ENCODE data around the gene FARP1.

The FARP1 gene

GRCh38 chr13:98289339-98289945, 146.5 kb downstream of the FARP1 start:
- CTCF ChIA-PET = no interaction called here
- no peaks in the 10 kb centered on the region for H3K4me1 Mint-ChIP-seq
- DNase-seq = no peak
- no peak overlapping the region for H3K4me3 Mint-ChIP-seq
- no peaks in the 10 kb centered on the region for H3K27me3 Mint-ChIP-seq
- H3K27ac Mint-ChIP-seq = no peak overlapping the region
- no peaks in the 10 kb centered on the region for H3K9me3 Mint-ChIP-seq
- H3K36me3 Mint-ChIP-seq = no peaks in the 10 kb centered on the region

DNA sequence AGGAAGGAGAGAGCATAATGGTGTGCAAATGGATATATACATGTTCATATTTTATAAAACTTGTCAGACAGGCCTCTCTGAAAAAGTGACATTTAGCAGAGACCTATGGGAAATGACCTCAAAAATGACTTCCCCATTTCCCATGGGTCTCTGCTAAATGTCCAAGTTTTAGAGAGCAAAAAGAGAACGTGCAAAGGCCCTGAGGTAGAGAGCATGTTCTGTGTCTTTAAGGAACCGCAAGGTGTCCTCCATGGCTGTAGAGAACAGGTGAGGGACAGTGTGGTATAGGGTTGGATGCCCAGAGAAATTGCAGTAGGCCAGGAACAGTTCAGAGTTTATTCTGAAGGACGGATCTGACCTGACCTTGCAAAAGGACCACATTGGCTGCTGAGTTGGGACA, 147.4 kb downstream of the FARP1 start:
- H3K36me3 Mint-ChIP-seq = no peaks in the 10 kb centered on the region
- CTCF ChIA-PET = no interaction called here

DNA sequence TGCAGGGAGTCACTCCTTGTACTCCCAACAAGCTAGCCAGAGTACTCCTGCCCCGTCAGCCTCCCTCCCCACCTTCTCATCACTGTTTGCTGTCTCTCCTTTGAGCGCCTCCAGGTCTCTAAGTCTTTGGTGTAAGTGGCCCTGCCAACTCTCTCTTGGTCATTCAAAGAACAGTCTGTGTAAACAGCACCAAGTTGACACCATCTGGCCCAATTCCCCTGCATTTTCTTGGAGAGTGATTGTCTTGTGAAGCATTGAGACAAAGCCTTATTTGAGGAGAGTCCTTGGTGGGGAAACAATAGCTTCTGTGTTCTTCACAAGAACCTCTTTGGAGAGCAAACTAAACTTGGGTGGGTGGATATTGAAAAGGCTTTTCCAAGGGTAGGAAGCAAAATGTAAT, 148.8 kb downstream of the FARP1 start:
- H3K9me3 Mint-ChIP-seq = no peaks in the 10 kb centered on the region

More for the DNA sequence above, 147.4 kb downstream of the FARP1 start:
- no peaks in the 10 kb centered on the region for H3K27me3 Mint-ChIP-seq
- no peak for DNase-seq
- no peaks in the 10 kb centered on the region for H3K9me3 Mint-ChIP-seq
- no peaks in the 10 kb centered on the region for H3K4me1 Mint-ChIP-seq
- no peak overlapping the region for H3K27ac Mint-ChIP-seq
- no peak overlapping the region for H3K4me3 Mint-ChIP-seq

GRCh38 chr13:98293103-98293502, 150.2 kb downstream of the FARP1 start:
- no peak overlapping the region for H3K27ac Mint-ChIP-seq
- DNase-seq = no peak
- no peaks in the 10 kb centered on the region for H3K9me3 Mint-ChIP-seq
- no peaks in the 10 kb centered on the region for H3K4me1 Mint-ChIP-seq
- no peak overlapping the region for H3K4me3 Mint-ChIP-seq
- H3K36me3 Mint-ChIP-seq = no peaks in the 10 kb centered on the region
- CTCF ChIA-PET = interaction anchor here (1.2 kb wide), 1 partner anchor 360 kb away, joined by 3 read pairs; no protein-coding TSS in a partner anchor
- H3K27me3 Mint-ChIP-seq = peaks cover 4% of the 10 kb centered on the region

More for the DNA sequence above, 148.8 kb downstream of the FARP1 start:
- CTCF ChIA-PET = no interaction called here
- Mint-ChIP-seq H3K4me1 (no peaks in the 10 kb centered on the region), H3K4me3 (no peak overlapping the region), H3K27me3 (peaks cover 4% of the 10 kb centered on the region), H3K36me3 (no peaks in the 10 kb centered on the region), H3K27ac (no peak overlapping the region)
- DNase-seq = no peak

DNA sequence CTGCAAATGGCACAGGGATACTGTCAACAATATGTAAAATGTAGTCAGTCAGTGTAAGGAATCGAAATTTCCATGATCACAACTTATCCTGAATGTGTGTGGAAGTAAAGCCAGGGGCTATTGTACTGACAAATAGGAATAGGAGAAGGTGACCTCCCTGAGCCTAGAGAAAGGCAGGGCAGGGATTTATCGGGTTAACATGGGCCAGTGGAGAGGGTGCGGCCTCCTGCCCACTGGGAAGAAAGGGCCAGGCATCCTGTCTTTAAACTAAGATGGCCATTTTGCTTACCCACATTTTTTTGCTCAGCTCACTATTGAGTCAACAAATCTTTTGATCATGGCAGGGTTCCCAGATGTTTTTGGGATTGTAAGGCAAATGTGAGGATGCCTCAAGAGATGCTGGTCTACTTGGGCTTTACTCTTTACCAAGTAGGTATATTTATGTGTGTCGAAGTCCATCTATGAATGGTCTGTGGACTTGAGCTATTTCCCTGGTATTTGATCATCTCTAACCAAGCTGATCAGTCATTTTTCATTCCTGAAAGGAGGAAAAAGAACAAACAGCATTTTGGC, 150.8 kb downstream of the FARP1 start:
- CTCF ChIA-PET = interaction anchor here (1.2 kb wide), 1 partner anchor 360 kb away, joined by 3 read pairs; no protein-coding TSS in a partner anchor
- peaks cover 4% of the 10 kb centered on the region for H3K27me3 Mint-ChIP-seq
- H3K27ac Mint-ChIP-seq = no peak overlapping the region
- H3K4me1 Mint-ChIP-seq = no peaks in the 10 kb centered on the region
- no peak overlapping the region for H3K4me3 Mint-ChIP-seq
- no peaks in the 10 kb centered on the region for H3K36me3 Mint-ChIP-seq
- DNase-seq = no peak
- H3K9me3 Mint-ChIP-seq = no peaks in the 10 kb centered on the region

GRCh38 chr13:98295371-98295770, 152.5 kb downstream of the FARP1 start:
- Mint-ChIP-seq H3K36me3 (no peaks in the 10 kb centered on the region), H3K27ac (no peak overlapping the region), H3K9me3 (no peaks in the 10 kb centered on the region), H3K4me1 (no peaks in the 10 kb centered on the region), H3K4me3 (no peak overlapping the region), H3K27me3 (peaks cover 4% of the 10 kb centered on the region)
- DNase-seq = no peak
- CTCF ChIA-PET = no interaction called here

DNA sequence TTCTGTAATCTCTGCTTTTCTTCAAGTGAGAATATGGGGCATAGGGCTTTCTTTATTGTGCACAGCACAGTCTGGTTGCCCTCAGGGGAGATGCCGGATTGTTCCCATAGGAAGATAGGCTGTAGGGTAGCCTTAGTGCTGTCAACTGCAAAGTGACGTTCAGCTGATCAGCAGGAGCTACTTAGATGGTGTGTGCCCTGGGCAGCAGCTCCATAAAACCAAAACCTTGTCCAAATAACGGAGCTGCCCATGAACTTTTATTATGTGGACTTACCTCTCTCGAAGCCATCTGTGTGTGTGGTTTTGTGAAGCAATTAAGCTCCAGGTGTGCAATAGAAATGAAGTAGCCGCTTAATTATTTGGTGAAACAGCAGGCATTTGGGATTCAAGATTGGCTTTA, 154.2 kb downstream of the FARP1 start:
- H3K36me3 Mint-ChIP-seq = no peaks in the 10 kb centered on the region
- CTCF ChIA-PET = no interaction called here
- no peaks in the 10 kb centered on the region for H3K9me3 Mint-ChIP-seq
- H3K27ac Mint-ChIP-seq = no peak overlapping the region
- no peak overlapping the region for H3K4me3 Mint-ChIP-seq
- no peaks in the 10 kb centered on the region for H3K4me1 Mint-ChIP-seq
- H3K27me3 Mint-ChIP-seq = peaks cover 4% of the 10 kb centered on the region
- DNase-seq = no peak

GRCh38 chr13:98297745-98298144, 154.9 kb downstream of the FARP1 start:
- no peak overlapping the region for H3K4me3 Mint-ChIP-seq
- H3K36me3 Mint-ChIP-seq = no peaks in the 10 kb centered on the region
- H3K9me3 Mint-ChIP-seq = no peaks in the 10 kb centered on the region
- no peaks in the 10 kb centered on the region for H3K4me1 Mint-ChIP-seq
- no peak for DNase-seq
- CTCF ChIA-PET = interaction anchor here (0.7 kb wide), 1 partner anchor 764 kb away, joined by 4 read pairs; no protein-coding TSS in a partner anchor
- peaks cover 4% of the 10 kb centered on the region for H3K27me3 Mint-ChIP-seq
- H3K27ac Mint-ChIP-seq = no peak overlapping the region

GRCh38 chr13:98298599-98298998, 155.7 kb downstream of the FARP1 start:
- Mint-ChIP-seq H3K27me3 (peaks cover 4% of the 10 kb centered on the region), H3K27ac (no peak overlapping the region), H3K4me3 (no peak overlapping the region), H3K36me3 (no peaks in the 10 kb centered on the region), H3K9me3 (no peaks in the 10 kb centered on the region), H3K4me1 (no peaks in the 10 kb centered on the region)
- DNase-seq = no peak
- CTCF ChIA-PET = interaction anchor here (0.7 kb wide), 2 partner anchors 43 to 765 kb away, joined by 3 to 4 read pairs; no protein-coding TSS in a partner anchor

GRCh38 chr13:98299235-98299965, 156.5 kb downstream of the FARP1 start:
- Mint-ChIP-seq H3K27me3 (peaks cover 4% of the 10 kb centered on the region), H3K9me3 (no peaks in the 10 kb centered on the region)
- no peak for DNase-seq

DNA sequence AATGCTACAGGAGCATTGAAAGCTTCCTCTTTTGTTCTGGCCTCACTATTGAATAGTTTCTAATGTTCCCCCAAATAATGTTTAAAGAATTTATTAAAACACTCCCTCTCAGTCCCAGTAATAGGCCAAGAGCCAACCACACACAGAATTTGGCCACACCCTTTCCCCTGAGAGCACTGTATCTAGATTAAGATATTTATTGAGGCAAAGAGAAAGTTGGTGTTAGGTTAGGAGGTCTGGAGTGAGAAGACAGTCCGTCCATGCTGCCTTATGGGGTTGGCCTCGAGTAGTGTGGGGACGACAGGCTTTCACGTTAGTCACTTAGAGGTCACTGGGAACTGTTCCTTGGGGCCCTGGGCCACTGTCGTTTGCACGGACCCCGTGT, 157.1 kb downstream of the FARP1 start:
- Mint-ChIP-seq H3K4me3 (no peak overlapping the region), H3K27ac (no peak overlapping the region), H3K9me3 (no peaks in the 10 kb centered on the region), H3K27me3 (peaks cover 4% of the 10 kb centered on the region), H3K36me3 (no peaks in the 10 kb centered on the region), H3K4me1 (no peaks in the 10 kb centered on the region)
- no peak for DNase-seq
- CTCF ChIA-PET = no interaction called here

More at GRCh38 chr13:98299235-98299965, 156.5 kb downstream of the FARP1 start:
- H3K4me3 Mint-ChIP-seq = no peak overlapping the region
- CTCF ChIA-PET = no interaction called here
- H3K27ac Mint-ChIP-seq = no peak overlapping the region
- H3K36me3 Mint-ChIP-seq = no peaks in the 10 kb centered on the region
- no peaks in the 10 kb centered on the region for H3K4me1 Mint-ChIP-seq

DNA sequence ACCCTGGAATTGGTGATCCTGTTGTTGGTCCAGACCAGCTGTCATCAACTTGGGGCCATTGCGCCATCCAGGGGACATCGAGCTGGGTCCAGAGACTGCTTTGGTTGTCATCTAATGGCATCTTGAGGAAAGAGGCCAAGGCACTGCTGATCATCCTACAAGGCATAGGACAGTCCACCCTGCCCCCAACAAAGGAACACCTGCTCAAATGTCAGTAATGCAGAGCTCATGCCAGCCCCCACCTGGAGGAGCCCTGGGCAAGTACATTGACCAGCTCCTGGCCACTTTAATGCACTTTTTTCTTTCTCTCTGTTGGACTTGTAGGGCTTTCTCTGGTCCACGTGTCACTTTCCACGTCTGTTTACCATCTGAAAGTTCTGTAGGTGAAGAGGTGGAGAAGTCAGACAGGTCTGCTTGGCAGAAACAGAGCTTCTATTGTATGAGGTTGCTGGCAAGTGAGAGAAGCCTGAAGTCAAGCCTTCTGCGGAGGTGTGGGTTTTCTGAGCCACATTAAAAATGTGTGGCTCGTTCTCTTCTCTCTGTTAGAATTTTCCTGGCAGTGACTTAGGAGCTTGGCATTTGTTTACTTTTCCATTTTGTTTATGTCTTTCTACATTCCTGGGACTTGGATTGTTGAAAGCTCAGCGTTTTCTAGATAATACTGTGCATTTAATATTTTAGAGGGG, 158.2 kb downstream of the FARP1 start:
- DNase-seq = no peak
- peaks cover 4% of the 10 kb centered on the region for H3K27me3 Mint-ChIP-seq
- no peaks in the 10 kb centered on the region for H3K36me3 Mint-ChIP-seq
- H3K4me3 Mint-ChIP-seq = no peak overlapping the region
- no peak overlapping the region for H3K27ac Mint-ChIP-seq
- no peaks in the 10 kb centered on the region for H3K4me1 Mint-ChIP-seq
- no peaks in the 10 kb centered on the region for H3K9me3 Mint-ChIP-seq
- CTCF ChIA-PET = no interaction called here

DNA sequence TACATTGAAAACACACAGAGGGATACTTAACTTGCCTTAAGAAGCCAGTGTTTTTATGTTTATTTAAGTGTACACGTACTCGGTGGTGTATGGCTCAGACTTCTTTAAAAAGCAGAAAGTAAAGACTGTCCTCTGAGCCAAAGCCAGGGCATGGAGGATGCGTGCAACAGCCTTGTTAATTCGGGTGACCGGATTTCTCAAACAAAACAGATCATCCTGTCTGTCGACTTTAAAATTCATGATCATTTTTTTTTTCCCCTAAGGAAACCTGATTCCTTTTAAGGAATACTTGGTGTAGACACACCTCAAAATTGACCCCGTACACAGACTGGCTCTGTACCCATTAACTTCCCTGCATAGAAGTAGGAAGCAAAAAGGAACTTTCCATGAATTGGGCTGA, 158.8 kb downstream of the FARP1 start:
- CTCF ChIA-PET = no interaction called here
- no peak for DNase-seq
- no peak overlapping the region for H3K27ac Mint-ChIP-seq

GRCh38 chr13:98303858-98304257, 161.0 kb downstream of the FARP1 start:
- H3K36me3 Mint-ChIP-seq = no peaks in the 10 kb centered on the region
- no peaks in the 10 kb centered on the region for H3K4me1 Mint-ChIP-seq
- H3K27ac Mint-ChIP-seq = no peak overlapping the region
- H3K27me3 Mint-ChIP-seq = no peaks in the 10 kb centered on the region
- CTCF ChIA-PET = no interaction called here
- H3K9me3 Mint-ChIP-seq = no peaks in the 10 kb centered on the region
- no peak overlapping the region for H3K4me3 Mint-ChIP-seq
- DNase-seq = no peak

More for the DNA sequence above, 158.8 kb downstream of the FARP1 start:
- Mint-ChIP-seq H3K36me3 (no peaks in the 10 kb centered on the region), H3K4me1 (no peaks in the 10 kb centered on the region), H3K4me3 (no peak overlapping the region), H3K9me3 (no peaks in the 10 kb centered on the region), H3K27me3 (no peaks in the 10 kb centered on the region)

Data from activated naive CD4-positive, alpha-beta T cell treated with anti-CD3 and anti-CD28 coated beads, Interleukin-2, amount 10 ng/mL, durations not matched to agents 7 days and 5 days (primary cell).